GM19397 (cell line): Measurements from ENCODE around the gene CLIP2.
"Not testable (repeated sequence)": the region's sequence is repeated elsewhere in the genome, so short reads cannot be mapped to it uniquely, and the experiment has no call there.

Experiments used
- ATAC-seq: cut with Tn5 transposase; IDR thresholded peaks from one replicate; pipeline ENCODE4 v1.9.1; 2021; ENCODE audit warnings: mild to moderate bottlenecking, moderate library complexity; ENCODE audit not compliant: unreplicated experiment

CLIP2 gene

DNA sequence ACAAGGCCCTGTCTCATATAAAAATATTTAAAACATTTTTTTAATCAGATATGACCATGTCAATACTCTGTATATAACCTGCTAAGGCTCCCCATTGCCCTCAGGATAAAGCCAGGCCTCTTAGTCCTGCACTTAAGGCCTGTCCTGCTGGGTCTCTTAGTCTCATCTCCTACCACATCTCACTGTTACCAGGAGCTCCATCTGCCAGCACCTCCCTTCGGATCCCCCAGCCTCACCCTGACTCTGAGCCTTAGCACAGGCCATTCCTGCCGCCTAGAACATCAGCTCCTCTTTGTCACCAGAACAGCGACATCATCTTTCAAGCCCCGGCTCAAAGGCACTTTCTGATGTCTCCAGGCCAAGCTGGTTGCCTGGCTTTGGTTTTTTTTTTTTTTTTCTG, 138.8 kb downstream of the CLIP2 start:
- no peak for ATAC-seq

DNA sequence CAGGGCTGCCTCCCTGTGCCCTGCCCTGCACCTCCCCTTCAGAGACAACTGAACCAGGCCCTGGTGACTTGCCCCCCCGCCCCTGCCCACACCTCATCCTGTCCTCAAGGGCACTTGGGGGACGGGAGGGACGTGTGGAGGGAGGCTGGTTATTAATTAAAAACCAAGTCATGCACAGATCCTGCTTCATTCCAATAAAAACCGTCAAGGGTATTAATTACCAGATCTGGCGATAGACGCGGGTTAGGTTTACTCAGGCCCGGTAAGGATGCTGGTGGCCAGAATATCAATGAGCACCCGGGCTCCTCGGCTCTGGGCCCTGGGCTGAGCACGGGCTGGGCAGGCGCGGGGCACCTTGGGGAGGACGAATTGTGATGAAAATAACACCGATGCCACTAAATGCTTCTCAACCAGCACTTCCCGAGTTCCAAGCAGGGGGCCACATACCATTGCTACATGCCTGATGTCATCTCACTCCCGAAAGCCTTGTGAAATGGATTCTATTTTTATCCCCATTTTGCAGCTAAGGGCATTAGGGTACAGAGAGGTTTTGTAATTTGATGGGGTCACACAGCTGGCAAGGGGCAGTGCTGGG, 140.0 kb downstream of the CLIP2 start:
- no peak for ATAC-seq

DNA sequence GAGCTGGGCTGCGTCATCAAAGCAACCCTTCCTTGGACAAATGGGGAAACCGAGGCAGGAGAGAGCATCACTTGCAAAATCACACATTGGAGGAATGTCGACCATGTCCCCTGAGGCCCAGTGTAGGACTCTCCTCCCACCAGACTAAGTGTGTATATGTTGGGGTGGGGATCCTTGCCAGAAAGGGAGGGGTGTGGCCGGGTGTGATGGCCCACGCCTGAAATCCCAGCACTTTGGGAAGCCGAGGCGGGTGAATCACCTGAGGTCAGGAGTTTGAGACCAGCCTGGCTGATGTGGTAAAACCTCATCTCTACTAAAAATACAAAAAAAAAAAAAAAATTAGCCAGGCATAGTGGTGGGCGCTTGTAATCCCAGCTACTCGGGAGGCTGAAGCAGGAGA, 141.2 kb downstream of the CLIP2 start:
- ATAC-seq, result not testable (repeated sequence)

DNA sequence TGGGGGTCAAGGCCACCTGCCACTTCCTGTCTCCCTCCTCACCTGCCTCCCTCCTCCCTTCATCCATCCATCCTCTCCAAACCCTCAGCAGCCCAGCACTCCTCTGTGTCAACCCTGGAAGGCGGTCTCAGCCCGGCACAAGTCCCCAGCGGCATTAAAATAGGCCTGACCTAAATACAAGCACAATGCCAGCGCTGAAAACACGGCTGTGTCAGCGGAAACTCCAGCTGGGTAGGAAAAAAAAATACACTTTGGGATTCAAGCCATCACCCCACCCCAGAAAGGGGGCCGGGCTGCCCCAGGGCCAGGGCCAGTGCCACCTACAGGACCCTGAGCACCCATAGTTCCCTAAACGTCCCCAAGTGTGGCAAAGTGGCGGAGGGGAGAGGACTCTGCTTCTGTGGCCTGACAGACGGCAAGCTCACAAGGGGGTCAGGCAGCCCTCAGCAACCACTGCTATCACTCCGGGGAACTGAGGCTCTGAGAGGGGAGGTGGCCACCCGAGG, 141.8 kb downstream of the CLIP2 start:
- no peak for ATAC-seq

DNA sequence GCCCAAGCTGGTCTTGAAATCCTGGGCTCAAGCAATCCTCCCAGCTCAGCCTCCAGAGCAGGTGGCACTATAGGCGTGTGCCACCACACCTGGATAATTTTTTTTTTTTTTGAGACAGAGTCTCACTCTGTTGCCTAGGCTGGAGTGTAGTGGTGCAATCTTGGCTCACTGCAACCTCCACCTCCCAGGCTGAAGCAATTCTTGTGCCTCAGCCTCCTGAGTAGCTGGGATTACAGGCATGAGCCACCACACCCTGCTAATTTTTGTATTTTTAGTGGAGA, 148.0 kb downstream of the CLIP2 start:
- ATAC-seq, result not testable (repeated sequence)

DNA sequence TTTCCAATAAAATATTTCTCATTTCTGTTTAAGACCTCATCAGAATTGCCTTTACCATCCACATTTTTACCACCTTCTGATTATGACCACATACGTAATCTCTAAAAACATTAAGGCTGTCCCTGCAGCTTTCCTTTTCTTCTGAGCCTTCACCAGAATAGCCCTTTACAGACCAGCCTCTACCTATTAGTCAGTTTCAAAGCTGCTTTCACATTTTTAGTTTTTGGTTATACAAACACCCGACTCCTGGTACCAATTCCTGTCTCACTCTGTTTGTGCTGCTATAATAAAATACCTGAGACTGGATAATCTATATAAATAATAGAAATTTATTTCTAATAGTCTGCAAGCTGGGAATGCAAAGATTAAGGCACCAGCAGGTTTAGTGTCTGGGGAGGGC, 149.1 kb downstream of the CLIP2 start:
- no peak for ATAC-seq

DNA sequence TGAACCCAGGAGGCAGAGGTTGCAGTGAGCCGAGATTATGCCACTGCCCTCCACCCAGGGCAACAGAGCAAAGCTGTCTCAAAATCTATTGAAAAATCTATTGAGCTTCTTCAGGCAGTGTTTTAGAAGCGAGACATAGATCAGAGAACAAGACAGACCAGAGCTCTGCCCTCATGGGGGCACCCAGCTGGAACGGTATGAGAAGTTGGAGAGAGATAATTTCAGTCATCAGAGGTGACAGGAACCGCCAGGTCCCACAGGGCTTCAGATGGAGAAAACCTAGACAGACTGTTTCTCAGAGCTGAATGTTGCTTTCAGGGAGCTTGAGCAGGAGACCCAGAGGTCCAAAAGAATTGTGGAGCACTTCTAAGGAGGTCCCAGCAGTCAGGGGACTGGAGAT, 150.3 kb downstream of the CLIP2 start:
- ATAC-seq, result no peak

DNA sequence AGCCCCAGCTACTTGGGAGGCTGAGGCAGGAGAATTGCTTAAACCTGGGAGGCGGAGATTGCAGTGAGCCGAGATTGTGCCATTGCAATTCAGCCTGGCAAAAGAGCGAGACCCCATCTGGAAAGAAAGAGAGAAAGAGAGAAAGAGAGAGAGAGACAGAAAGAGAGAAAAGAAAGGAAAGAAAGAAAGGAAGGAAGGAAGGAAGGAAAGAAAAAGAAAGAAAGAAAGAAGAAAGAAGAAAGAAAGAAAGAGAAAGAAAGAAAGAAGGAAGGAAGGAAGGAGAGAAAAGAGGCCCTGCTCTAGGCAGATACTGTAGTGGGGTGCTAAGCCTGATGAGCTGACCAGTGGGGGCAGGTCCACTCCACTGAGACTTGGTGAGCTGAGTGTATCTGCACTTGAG, 150.9 kb downstream of the CLIP2 start:
- ATAC-seq, result not testable (repeated sequence)

DNA sequence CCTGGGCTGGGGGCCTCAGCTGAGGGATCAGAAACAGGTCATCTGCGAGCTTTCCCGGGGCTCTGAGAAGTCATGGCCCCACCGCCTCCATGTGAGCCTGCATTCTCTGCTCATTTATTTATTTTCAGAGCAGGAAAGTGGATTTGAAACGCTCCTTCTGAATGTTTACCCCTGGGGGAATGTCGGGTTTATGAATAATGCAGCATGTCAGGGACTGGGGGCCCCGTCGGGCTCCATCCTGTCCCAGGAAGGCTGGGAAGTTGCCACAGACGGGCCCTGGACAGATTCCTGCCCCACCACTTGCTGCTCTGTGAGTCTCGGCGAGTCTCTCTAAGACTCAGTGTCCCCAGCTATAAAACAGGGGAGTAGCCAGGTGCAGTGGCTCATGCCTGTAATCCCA, 152.6 kb downstream of the CLIP2 start:
- no peak for ATAC-seq

DNA sequence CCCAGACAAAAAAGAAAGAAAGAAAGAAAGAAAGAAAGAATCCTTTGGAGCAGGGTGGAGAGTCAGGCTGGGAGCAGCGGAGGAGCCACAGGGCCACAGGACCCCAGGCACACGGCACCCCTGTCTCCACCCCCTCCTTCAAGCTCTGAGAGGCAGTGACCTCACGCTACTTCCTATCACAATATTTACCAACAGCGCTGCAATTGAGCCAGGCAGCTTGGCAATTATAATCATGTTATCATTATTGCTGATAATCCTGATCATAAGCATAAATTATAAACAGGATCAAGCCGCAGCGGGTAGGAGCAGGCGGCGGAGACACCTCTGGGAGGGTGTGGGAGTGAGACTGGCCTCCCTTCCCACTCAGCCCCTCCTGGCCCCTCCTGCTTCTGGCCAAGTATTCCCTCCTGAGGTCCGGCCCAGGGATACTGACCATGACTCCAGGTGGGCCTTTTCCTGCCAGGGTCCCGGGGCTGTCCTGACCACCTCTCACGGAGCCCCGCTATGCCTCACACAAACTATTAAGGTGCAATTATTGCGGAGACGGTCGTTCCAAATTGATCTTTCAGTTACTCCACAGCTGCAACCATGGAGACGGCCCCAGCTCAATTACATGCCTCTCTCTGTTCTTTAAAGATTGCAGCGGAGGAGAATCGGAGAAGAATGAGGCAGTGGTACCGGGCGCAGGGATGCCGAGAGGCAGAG, 154.5 kb downstream of the CLIP2 start:
- no peak for ATAC-seq

DNA sequence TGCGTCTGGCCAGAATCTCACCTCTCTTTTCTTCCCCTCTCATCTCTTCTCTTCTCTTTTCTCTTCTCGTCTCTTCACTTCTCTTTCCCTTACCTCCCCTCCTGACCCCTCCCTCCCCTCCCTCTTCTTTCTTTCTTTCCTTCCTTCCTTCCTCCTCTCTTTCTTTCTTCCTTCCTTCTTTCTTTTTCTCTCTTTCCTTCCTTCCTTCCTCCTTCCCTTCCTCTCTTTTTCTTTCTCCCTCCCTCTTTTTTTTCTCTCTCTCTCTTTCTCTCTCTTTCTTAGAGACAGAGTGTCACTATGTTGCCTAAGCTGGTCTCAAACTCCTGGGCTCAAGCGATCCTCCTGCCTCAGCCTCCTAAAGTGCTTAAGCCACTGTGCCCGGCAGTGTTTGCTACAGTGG, 159.9 kb downstream of the CLIP2 start:
- ATAC-seq, result no peak

DNA sequence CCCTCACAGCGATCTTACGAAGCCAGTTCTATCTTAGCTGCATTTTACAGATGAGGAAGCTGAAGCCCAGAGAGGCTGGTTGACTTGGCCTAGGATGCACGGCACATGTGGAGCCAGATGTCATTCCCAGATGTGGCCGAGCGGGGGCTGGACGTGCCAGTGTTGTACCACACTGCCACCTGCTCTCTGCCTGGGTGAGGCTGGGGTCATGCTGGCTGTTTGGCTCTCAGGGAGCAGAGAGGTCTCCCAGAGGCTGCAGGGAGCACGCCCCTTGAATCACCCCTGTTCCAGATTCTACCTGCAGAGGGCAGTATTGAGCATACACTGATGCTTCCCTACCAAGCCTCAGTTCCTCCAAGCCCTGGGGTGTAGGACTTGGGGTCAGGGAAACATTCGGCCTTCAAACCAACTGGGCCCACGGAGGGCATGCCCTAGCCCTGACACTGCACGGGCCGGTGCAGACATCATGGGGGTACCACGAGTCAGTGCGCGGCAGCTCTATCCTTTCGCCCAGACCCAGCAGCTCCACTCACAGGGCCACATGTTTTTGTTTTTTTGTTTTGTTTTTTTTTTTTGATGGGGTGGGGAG, 160.7 kb downstream of the CLIP2 start:
- ATAC-seq, result no peak

DNA sequence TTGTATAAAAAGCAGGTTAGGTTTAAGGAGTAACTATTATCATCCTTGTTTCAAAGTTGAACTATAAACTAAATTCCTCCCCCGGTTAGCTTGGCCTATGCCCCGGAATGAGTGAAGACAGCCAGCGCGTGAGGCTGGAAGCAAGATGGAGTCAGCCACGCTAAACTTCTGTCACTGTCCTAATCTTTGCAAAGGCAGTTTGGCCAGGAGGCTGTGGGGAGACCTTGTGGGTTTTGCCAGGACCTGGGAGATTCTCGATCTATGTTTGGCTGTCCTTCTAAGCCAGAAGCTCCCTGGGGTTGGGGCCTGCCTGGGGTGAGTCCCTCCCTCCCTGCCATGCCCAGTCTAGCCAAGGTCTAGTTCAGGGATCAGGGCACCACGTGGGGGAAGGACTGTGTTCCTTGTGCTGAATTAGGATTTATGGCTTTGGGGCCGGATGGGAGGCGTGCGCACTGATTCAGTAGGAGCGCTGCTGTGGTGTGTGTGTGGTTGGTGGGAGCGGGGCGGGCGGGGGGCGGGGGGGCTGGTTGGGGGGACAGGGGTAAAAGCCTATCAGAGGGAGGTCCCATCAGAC, 163.6 kb downstream of the CLIP2 start:
- ATAC-seq, result no peak

DNA sequence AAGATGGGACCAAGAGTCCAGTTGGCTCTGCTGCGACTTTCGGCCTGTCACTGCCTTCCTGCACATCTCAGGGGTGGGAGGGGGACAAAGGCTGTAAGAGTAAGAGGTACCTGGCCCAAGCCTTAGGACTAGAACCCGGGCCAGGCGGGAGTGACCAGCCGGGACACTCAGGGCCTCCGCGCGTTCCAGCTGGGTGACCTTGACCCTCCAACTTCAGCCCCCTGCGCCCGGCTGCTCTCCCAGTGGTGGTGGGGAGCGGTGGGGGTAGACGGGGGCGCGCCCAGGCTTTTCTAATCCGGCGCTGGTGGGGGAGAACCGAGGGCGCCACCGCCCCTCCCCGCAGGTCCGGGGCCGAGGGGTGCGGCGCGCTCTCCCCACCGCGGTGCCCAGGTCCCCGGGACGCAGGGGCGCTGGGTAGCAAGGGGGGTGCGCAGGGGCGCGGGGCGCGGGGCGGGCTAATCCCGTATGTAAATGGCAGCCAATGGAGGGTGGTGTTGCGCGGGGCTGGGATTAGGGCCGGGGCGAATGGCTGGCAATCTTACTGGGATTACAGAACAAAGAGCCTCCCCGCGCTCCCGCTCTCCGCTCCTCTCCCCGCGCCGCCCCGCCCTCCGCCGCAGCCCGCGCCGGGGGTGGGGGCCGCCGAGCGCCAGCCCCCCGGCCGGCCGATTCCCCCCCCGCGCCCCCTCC, 164.3 kb downstream of the CLIP2 start, which contains the start of gene GTF2IRD1:
Gene GTF2IRD1 (plus strand): TSS at position 585 of the 690 bp plus-strand sequence. CDS start 54,175 bp downstream, outside the sequence.
- no peak for ATAC-seq

DNA sequence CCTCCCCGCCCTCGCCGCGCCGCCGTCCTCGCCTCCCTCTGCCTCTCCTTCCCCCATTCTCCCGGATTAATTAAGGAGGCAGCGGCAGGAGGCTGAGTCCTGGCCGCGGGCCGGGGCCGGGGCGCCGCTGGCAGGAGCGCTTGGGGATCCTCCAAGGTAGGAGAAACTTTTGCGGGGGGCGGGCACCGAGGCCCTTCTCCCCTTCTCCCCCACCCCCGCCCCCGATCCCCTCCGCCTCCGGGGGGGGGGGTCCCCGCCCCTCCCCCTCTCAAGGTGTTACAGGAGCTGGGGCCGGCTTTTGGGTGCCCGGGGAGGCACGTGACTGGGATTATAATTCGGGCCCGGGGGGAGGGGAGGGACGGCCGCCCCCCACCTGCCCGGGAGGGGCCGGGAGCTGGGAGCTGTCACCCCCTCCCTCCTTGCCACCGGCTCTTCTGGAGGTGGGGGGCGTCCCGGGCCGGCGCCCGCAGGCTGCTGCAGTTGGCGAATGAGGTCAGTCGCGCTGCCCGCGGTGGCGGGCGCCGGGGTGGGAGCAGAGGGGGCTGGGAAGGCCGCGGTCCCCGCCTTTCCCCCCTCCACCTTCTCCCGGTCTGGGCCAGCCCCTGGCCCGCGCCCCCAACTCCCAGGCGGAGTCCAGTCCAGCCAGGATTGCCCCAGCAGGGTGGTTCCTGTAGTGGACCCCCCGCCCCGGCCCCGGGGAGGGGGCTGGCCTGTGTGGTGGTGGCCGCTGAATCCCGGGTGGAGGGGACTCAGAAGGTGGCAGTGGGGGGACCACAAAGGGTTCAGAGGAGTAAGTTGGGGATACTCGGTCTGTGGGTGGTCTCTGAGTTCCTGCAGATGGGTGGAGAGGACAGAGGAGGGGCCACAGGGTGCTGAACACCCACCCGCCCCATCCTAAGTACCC, 165.1 kb downstream of the CLIP2 start:
- ATAC-seq, result no peak

DNA sequence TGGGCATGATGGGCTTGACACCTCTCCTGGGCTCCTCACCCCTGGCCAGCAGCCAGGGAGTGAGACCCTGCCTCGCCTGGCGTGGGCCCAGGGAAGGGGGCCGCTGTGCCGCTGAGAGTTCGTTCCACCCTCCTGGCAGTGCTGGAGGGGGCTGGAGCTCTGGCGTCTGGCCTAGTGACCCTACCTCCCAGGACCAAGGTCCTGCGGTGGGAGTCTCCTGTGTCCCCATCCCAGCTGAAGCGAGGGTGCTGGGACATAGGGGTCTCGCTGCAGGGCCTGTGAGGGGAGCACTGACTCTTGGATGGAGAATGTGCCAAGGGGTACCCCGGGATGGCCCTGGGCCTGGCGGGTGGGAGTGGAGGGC, 165.7 kb downstream of the CLIP2 start:
- ATAC-seq, result no peak

DNA sequence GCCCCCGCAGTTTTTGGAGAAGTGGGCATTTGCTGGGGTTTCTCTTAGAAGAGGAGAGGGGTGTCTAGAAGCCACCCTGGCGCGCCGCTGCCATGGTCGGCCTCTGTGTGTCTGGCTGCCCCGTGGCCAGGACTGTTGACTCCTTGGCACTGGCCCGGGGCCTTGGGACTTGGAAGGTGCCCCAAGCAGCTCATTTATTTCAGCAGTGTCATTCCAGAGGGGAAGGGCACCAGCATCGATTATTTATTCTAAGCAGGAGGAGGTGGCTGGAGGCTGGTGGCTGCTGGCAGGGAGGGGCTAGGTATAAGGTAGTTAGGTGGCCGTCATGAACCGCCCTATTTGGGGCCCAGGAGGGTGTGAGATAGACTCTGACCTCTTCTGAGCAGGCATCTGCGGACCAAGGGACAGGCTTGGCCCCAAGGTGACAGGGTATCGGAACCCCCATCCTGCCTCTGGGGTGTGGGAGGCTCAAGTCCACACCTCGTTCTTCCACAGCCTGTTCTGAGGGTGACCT, 166.1 kb downstream of the CLIP2 start:
- no peak for ATAC-seq
